HUES6 (cell line): ENCODE results near the gene ORAI2.

Source experiments
- H3K27ac ChIP-seq: 2 replicates; pipeline ENCODE4 v1.7.0; 2013; ENCODE audit warnings: low read depth, mild to moderate bottlenecking, low read length, inconsistent platforms
- H3K27me3 ChIP-seq: 2 replicates; pipeline ENCODE4 v1.6.1; 2013; ENCODE audit warnings: low read length; ENCODE audit not compliant: control insufficient read depth, insufficient read depth
- H3K36me3 ChIP-seq: 2 replicates; pipeline ENCODE4 v1.6.1; 2013; ENCODE audit warnings: low read length; ENCODE audit not compliant: control insufficient read depth, insufficient read depth
- H3K4me1 ChIP-seq: 2 replicates; pipeline ENCODE4 v1.6.1; 2013; ENCODE audit warnings: low read length; ENCODE audit not compliant: control insufficient read depth, insufficient read depth
- H3K4me3 ChIP-seq: 2 replicates; pipeline ENCODE4 v1.5.1; 2013; ENCODE audit warnings: low read depth, low read length
- H3K9ac ChIP-seq: one replicate; pipeline ENCODE4 v1.6.1; 2013; ENCODE audit warnings: mild to moderate bottlenecking, low read length
- H3K9me3 ChIP-seq: 2 replicates; pipeline ENCODE4 v1.6.1; 2013; ENCODE audit warnings: low read depth, low read length; ENCODE audit not compliant: control insufficient read depth, insufficient read depth

Gene ORAI2

DNA sequence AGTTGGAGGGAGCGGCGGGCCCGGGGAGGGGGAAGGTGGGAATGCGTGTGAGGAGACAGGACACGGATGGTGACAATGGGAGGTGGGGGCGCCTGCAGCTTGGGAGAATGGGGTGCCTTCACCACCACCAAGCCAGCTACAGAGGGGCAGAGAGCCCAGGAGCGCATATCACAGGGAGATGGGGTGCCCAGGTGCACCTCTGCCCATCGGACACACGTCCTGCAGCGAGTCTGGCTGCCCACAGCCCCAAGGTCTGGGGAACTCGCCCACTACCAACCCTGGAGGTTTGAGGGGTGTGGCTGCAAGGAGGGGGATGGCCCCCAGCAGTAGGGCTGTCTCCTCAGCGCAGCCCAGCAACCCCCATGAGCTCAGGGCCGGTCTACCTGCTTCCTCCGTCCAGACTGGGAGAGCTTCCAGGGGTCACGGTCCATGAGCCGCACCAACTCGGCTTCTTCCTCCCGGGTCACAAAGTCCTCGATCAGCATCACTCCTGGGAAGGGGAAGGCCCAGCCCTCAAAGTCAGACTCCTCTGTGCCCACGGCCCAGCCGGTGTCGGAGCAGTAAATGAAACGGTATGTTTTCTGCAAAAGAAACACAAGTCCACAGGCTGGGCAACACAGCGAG is 26.0 kb downstream of the ORAI2 start:
- Histone ChIP-seq H3K9me3 (no peaks in the 10 kb centered on the region), H3K4me1 (0 out of 2 replicates have a peak, but pooled peaks cover 4% of the 10 kb centered on the region), H3K27me3 (no peaks in the 10 kb centered on the region), H3K27ac (no peak overlapping the region), H3K4me3 (no peak overlapping the region), H3K9ac (no peak overlapping the region), H3K36me3 (peaks cover 49% of the 10 kb centered on the region)

DNA sequence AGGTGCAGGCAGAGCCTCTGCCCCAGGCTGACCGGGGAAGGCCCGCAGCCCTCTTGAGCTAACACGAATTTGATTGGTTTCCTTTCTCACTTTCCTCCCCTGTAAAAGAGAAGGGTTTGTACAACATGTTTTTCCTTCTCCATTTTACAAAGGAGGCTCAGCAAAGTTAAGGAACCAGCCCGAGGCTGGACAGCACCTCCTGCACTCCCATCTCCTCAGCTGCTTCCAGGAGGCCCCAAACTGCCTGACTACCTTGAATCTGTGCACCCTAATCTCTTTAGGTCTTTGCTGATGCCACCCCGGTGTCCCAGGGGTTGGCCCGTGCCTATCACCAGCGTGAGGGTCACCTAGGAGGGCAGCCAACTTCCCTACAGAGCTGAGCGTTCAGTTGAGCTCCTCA is 27.1 kb downstream of the ORAI2 start:
- Histone ChIP-seq H3K36me3 (peaks cover 45% of the 10 kb centered on the region), H3K27me3 (no peaks in the 10 kb centered on the region), H3K9ac (no peak overlapping the region), H3K27ac (no peak overlapping the region), H3K9me3 (no peaks in the 10 kb centered on the region), H3K4me3 (no peak overlapping the region), H3K4me1 (0 out of 2 replicates have a peak, but pooled peaks cover 4% of the 10 kb centered on the region)

DNA sequence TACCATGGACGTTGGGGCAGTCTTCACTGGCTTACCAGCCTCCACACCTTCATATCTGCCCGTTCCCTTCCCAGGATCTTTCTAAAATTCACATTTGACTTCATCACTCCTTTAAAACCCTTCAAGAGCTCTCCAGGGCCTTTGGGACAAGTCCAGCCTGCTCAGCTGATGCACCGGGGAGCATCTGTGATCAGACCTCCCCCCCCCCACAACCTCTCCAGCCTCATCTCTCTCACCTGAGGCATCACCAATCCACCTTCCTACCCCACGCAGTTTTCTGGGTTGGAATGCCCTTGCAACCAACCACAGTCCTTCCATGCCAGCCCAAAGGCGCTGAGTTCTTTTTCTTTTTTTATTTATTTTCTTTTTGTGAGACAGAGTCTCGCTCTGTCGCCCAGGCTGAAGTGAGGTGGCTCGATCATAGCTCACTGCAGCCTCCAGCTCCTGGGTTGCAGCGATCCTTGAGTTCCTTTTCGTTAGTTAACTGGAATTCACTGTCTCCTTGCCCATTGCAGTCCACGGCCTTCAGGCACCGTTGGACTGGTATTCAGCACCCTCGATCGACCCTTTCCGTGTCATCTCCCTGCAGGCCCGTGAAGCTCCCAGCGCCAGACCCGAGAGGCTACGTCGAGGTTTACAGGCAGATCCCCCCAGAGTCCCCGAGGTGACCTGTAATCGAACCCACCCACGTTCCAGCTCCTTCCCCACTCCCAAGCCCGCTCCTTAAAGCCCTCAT is 30.6 kb downstream of the ORAI2 start:
- Histone ChIP-seq H3K4me3 (peak overlapping the region; percentile 97), H3K36me3 (peaks cover 30% of the 10 kb centered on the region), H3K4me1 (0 out of 2 replicates have a peak, but pooled peaks cover 15% of the 10 kb centered on the region), H3K9ac (peak overlapping the region; percentile 95), H3K27ac (peak overlapping the region; percentile 52; the same call in 1 of the 2 replicates), H3K27me3 (no peaks in the 10 kb centered on the region), H3K9me3 (no peaks in the 10 kb centered on the region)

DNA sequence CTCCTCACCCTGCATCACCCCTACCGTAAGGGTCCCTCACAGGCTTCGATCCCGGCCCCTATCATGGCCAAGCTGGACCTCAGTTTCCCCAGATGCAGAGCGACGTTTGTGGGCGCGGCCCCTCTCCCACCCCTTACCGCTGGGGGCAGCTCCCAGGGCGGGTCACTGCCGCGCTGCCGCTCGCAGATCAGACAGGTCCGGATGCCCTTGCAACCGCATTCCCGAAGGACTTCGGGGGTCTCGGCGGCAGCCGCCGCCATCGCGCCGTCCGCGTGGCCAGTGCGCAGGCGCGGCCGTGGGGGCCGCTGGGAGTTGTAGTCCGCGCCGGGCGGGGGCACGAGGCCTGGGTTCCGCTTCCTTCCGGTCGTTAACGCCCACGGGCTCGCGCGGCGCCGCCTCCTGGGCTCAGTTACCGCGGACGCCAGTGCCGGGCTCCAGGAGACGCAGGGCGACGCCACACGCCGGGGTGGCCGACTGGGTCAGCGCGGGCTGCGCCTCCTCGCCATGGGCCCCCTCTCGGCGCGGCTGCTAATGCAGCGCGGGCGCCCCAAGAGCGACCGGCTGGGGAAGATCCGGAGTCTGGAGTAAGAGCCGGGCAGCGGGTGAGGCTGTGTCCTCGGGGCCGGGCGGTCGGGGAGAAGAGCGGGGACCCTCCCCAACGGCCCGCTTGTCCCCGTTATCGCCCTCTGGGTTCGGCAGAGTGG is 31.4 kb downstream of the ORAI2 start, which contains the start of the genes ALKBH4 and LRWD1:
TSS of gene ALKBH4 (minus strand) at position 287 of the 704 bp plus-strand sequence. CDS start at position 260, 27 bp downstream.
TSS of gene LRWD1 (plus strand) at position 408 of the 704 bp plus-strand sequence. CDS start at position 505, 97 bp downstream.
- Histone ChIP-seq H3K27me3 (no peaks in the 10 kb centered on the region), H3K9ac (peak within 1 kb of the TSS; percentile 95), H3K27ac (peak within 1 kb of the TSS; percentile 52; the same call in 1 of the 2 replicates), H3K4me1 (0 out of 2 replicates have a peak, but pooled peaks cover 15% of the 10 kb centered on the region), H3K36me3 (peaks cover 30% of the 10 kb centered on the region), H3K4me3 (peak within 1 kb of the TSS; percentile 97), H3K9me3 (no peaks in the 10 kb centered on the region)

DNA sequence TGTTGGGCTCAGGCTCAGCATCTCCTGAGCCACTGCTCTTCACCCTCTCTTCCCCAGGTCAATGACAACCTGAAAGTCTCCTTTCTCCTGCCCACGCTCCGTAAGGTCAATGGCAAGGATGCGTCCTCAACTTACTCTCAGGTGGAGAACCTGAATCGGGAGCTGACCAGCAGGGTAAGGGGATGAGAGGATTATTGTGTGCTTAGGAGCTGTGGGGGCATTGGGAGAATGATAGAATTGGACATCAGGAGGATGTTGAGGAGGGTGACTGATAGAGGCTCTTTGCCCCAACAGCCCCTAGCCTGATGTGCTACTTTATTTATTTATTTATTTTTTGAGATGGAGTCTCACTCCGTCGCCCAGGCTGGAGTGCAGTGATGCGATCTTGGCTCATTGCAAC is 32.7 kb downstream of the ORAI2 start:
- no peak overlapping the region for H3K27ac ChIP-seq
- no peaks in the 10 kb centered on the region for H3K9me3 ChIP-seq
- H3K4me3 ChIP-seq: peak overlapping the region; percentile 97
- H3K9ac ChIP-seq: peak overlapping the region; percentile 13
- no peaks in the 10 kb centered on the region for H3K27me3 ChIP-seq
- peaks cover 34% of the 10 kb centered on the region for H3K36me3 ChIP-seq
- 0 out of 2 replicates have a peak, but pooled peaks cover 15% of the 10 kb centered on the region for H3K4me1 ChIP-seq

DNA sequence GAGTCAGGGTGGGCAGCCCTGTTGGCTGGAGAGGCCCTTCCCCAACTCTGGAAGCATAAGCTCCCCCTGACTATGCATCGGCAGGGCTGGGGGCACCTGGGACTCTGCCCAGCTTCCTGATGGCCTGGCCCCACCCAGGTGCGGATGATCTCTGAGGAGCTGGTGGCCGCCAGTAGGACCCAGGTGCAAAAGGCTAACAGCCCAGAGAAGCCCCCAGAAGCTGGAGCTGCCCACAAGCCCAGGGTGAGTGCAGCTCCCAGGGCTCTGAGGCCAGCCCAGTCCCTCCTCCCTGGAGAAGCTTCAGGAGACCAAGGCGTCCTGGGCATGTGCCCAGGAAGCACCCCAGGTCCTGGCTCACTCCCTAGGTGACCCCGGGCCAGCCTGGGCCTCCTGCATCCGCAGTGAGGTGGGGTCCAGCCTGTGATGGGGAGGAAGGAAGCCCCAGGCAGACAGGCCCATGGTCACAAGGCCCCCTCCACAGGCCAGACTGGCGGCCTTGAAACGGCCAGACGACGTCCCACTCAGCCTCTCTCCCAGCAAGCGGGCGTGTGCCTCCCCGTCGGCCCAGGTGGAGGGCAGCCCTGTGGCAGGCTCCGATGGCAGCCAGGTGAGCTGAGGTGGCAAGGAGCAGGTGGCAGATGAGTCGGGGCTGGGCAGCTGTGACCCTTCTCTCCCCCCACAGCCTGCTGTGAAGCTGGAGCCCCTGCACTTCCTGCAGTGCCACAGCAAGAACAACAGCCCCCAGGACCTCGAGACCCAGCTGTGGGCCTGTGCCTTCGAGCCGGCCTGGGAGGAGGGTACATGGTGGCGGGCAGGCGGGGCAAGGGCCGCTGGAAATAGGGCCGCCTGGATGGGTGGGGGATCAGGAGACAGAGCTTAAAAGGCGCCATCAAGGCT is 34.5 kb downstream of the ORAI2 start:
- no peak overlapping the region for H3K4me3 ChIP-seq
- H3K27ac ChIP-seq: no peak overlapping the region
- no peaks in the 10 kb centered on the region for H3K27me3 ChIP-seq
- no peaks in the 10 kb centered on the region for H3K9me3 ChIP-seq
- peaks cover 49% of the 10 kb centered on the region for H3K36me3 ChIP-seq
- 0 out of 2 replicates have a peak, but pooled peaks cover 15% of the 10 kb centered on the region for H3K4me1 ChIP-seq
- H3K9ac ChIP-seq: no peak overlapping the region

DNA sequence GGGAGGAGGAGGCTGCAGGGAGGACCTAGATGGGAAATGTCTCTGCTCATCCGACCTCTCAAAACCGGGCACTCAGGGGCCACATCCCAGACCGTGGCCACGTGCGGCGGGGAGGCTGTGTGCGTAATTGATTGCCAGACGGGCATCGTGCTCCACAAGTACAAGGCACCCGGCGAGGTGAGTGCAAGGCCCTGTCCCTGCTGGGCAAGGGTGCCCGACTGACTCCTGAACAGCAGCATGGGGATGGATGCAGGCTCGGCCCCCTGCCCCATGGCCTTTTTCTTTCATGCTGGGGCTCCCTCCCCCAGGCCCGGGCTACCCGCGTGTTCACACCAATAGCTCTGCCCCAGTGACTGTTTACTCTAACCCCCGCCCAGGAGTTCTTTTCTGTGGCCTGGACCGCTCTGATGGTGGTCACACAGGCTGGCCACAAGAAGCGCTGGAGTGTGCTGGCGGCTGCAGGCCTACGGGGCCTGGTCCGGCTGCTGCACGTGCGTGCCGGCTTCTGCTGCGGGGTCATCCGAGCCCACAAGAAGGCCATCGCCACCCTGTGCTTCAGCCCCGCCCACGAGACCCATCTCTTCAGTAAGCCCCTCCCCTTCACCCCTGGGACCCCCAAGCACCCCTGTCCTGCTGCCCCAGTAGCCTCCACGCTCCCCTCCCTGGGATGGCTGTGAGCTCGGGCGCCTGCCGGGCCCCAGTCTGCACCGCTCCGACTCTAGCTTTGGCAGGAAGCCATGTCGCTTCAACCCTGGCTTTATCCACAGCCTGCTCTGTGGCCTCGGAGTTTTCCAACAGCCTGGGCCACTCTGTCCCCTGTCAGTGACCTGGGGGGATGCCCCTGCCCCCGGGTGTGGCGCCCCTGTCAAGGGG is 35.3 kb downstream of the ORAI2 start:
- H3K27ac ChIP-seq: no peak overlapping the region
- H3K9ac ChIP-seq: no peak overlapping the region
- H3K9me3 ChIP-seq: no peaks in the 10 kb centered on the region
- H3K4me3 ChIP-seq: no peak overlapping the region
- H3K4me1 ChIP-seq: 0 out of 2 replicates have a peak, but pooled peaks cover 13% of the 10 kb centered on the region
- H3K27me3 ChIP-seq: no peaks in the 10 kb centered on the region
- peaks cover 57% of the 10 kb centered on the region for H3K36me3 ChIP-seq

DNA sequence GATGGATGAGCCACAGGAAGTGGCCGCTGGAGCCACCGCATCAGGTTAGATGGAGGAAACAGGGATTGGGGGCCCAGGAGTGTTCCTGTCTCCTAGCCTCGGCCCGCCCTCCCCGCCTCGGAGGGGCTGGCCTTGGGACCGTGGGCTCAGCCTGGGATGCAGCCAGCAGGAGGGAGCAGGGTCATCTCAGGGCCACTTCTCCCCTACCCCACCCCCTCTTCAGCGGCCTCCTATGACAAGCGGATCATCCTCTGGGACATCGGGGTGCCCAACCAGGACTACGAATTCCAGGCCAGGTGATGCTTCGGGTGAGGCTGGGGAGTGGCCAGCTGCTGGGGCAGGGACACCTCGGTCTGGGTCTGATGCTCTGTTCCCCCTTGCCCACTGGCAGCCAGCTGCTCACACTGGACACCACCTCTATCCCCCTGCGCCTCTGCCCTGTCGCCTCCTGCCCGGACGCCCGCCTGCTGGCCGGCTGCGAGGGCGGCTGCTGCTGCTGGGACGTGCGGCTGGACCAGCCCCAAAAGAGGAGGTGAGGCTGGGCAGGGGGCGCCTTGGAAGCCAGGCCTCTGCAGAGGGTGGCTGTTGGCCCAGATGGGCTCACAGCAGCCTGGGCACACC is 36.1 kb downstream of the ORAI2 start:
- H3K4me1 ChIP-seq: 0 out of 2 replicates have a peak, but pooled peaks cover 11% of the 10 kb centered on the region
- no peaks in the 10 kb centered on the region for H3K27me3 ChIP-seq
- peaks cover 57% of the 10 kb centered on the region for H3K36me3 ChIP-seq
- no peak overlapping the region for H3K4me3 ChIP-seq
- H3K27ac ChIP-seq: no peak overlapping the region
- no peaks in the 10 kb centered on the region for H3K9me3 ChIP-seq
- H3K9ac ChIP-seq: no peak overlapping the region

DNA sequence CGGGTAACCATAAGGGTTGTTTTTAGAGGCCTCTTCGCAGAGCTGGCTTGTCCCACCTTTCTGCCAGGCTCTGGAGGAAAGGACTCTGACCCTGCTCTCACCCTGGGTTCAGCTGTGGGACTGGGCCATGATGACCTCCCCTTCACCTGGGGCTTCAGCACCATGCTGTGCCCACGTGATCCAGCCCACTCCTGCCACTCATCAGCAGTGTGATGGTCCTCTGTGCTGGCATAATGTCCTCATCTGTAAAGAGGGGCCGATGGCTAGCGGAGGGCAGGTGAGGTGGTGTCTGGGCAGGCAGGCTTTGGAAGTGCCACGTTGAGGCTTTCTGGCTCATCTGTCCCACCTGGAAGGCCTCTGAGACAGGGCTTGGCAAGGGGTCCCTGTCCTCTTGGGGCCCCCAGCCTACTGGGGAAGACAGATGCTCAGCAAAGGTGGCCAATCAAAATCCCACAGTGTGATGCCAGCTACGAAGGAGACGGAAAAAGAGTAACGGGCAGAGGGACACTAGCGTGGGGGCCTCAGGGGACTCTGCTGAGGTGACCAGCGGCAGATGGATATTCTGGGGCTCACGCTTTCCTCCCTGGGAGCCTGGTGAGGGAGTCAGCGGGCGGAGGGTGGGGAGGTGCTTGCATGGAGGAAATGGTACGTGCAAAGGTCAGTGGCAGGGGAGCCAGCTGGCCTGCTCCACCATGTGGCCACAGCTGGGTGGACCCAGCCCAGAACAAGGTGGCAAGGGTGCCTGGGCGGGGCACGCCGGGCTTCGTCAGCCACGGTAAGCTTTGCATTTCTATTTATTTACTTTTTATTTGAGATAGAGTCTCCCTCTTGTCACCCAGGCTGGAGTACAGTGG is 36.8 kb downstream of the ORAI2 start:
- H3K9ac ChIP-seq: no peak overlapping the region
- H3K9me3 ChIP-seq: no peaks in the 10 kb centered on the region
- H3K4me3 ChIP-seq: no peak overlapping the region
- H3K36me3 ChIP-seq: peaks cover 57% of the 10 kb centered on the region
- H3K27ac ChIP-seq: no peak overlapping the region
- H3K27me3 ChIP-seq: no peaks in the 10 kb centered on the region
- 0 out of 2 replicates have a peak, but pooled peaks cover 11% of the 10 kb centered on the region for H3K4me1 ChIP-seq
